ENCODE data around the gene FRY.

GRCh38 chr13:32081591-32081990 is 50.0 kb downstream of the FRY start:
- TF ChIP-seq CTCF (IDR thresholded peaks at IDR 0.05; ENCODE audit: low read depth, low read length, missing input control) (no peak), JUND (IDR thresholded peaks at IDR 0.05) (no peak), YY1 (IDR thresholded peaks at IDR 0.05) (no peak), FOXA1 (IDR thresholded peaks at IDR 0.05) (no peak)
